ENCODE results near the gene DLEC1. TPM values are rescaled to one million over a fixed set of nuclear protein-coding genes. Genes with fewer than 3 reads are reported as not detected.
A peak's percentile ranks its signal among the peaks of the same experiment; 100 is the strongest.

DLEC1 gene
- total RNA-seq, 2 donors from 2014 or later, result 0.14 to 0.35 TPM

GRCh38 chr3:38028621-38029361 is 10.2 kb upstream of the DLEC1 start:
- DNase-seq (ENCODE audit: low spot score), result no peak
- no peak for ATAC-seq (ENCODE audit: insufficient number of reproducible peaks, low FRiP score, low read depth)
- Histone ChIP-seq H3K9me3 (no peaks in the 10 kb centered on the region), H3K27me3 (replicated peaks; ENCODE audit: insufficient read depth) (no peaks in the 10 kb centered on the region), H3K4me1 (ENCODE audit: control insufficient read depth in 1 of 2, low read depth in 2 of 2) (peaks cover 27 to 59% of the 10 kb centered on the region in 2 donors), H3K36me3 (no peaks in the 10 kb centered on the region), H3K4me3 (peak overlapping the region; percentile 81), H3K27ac (peak overlapping the region; percentile 93 to 99)
- TF ChIP-seq CTCF (IDR thresholded peaks at IDR 0.05), result no peak

GRCh38 chr3:38029400-38030125 is 9.4 kb upstream of the DLEC1 start, which contains the start of gene PLCD1:
TSS of gene PLCD1 (minus strand) at chr3:38029642. CDS start at chr3:38029539, 103 bp downstream.
- H3K4me3 ChIP-seq, result peak within 1 kb of the TSS; percentile 81
- H3K27me3 ChIP-seq (replicated peaks; ENCODE audit: insufficient read depth), result no peaks in the 10 kb centered on the region
- no peaks in the 10 kb centered on the region for H3K9me3 ChIP-seq
- TF ChIP-seq CTCF (IDR thresholded peaks at IDR 0.05), result no peak
- DNase-seq (ENCODE audit: low spot score) (peak; percentile 60), ATAC-seq (ENCODE audit: insufficient number of reproducible peaks, low FRiP score, low read depth) (peak; percentile 3)
- H3K36me3 ChIP-seq, result no peaks in the 10 kb centered on the region
- peaks cover 25 to 59% of the 10 kb centered on the region in 2 donors for H3K4me1 ChIP-seq (ENCODE audit: control insufficient read depth in 1 of 2, low read depth in 2 of 2)
- peak within 1 kb of the TSS; percentile 93 to 99 for H3K27ac ChIP-seq

GRCh38 chr3:38030126-38031021 is 8.6 kb upstream of the DLEC1 start:
- Histone ChIP-seq H3K4me3 (peak overlapping the region; percentile 81), H3K27ac (peak overlapping the region; percentile 93 to 99), H3K9me3 (no peaks in the 10 kb centered on the region), H3K4me1 (ENCODE audit: control insufficient read depth in 1 of 2, low read depth in 2 of 2) (peaks cover 24 to 56% of the 10 kb centered on the region in 2 donors), H3K27me3 (replicated peaks; ENCODE audit: insufficient read depth) (no peaks in the 10 kb centered on the region), H3K36me3 (no peaks in the 10 kb centered on the region)
- ATAC-seq (ENCODE audit: insufficient number of reproducible peaks, low FRiP score, low read depth) (no peak), DNase-seq (ENCODE audit: low spot score) (no peak)
- TF ChIP-seq CTCF (IDR thresholded peaks at IDR 0.05), result no peak

GRCh38 chr3:38031022-38031994 is 7.7 kb upstream of the DLEC1 start:
- Histone ChIP-seq H3K9me3 (no peaks in the 10 kb centered on the region), H3K27ac (peak overlapping the region; percentile 93 to 99), H3K4me3 (peak overlapping the region; percentile 10), H3K36me3 (no peaks in the 10 kb centered on the region), H3K4me1 (ENCODE audit: control insufficient read depth in 1 of 2, low read depth in 2 of 2) (peaks cover 15 to 47% of the 10 kb centered on the region in 2 donors), H3K27me3 (replicated peaks; ENCODE audit: insufficient read depth) (no peaks in the 10 kb centered on the region)
- ATAC-seq (ENCODE audit: insufficient number of reproducible peaks, low FRiP score, low read depth) (peak; percentile 69), DNase-seq (ENCODE audit: low spot score) (peak; percentile 70)
- no peak for TF ChIP-seq CTCF (IDR thresholded peaks at IDR 0.05)

Data from thoracic aorta (tissue), 2 donors.